ENCODE results near the gene MYO5A. TPM values are rescaled to one million over a fixed set of nuclear protein-coding genes. Genes with fewer than 3 reads are reported as not detected.

Gene MYO5A
- total RNA-seq, 1 experiment from 2014 or later = 17.6 TPM

GRCh38 chr15:52518487-52519371 lies 10.0 kb downstream of the MYO5A start (continued):
- TF ChIP-seq YY1 (IDR thresholded peaks at IDR 0.05; ENCODE audit: extremely low read depth, insufficient replicate concordance, low read depth, low read length) (no peak), CBX3 (IDR thresholded peaks at IDR 0.05; ENCODE audit: low read depth) (no peak), RAD21 (IDR thresholded peaks at IDR 0.05; ENCODE audit: low read depth) (no peak), TCF7L2 (IDR thresholded peaks at IDR 0.05; ENCODE audit: borderline replicate concordance, extremely low read depth, insufficient read depth, insufficient read length) (no peak), CEBPB (IDR thresholded peaks at IDR 0.05; ENCODE audit: low read depth) (no peak)

- no peaks in the 10 kb centered on the region for H3K36me3 ChIP-seq (ENCODE audit: control insufficient read depth in 1 of 2, insufficient read depth in 2 of 2, low read length in 2 of 2)
- ATAC-seq (no peak), DNase-seq (ENCODE audit: low read depth, low spot score) (no peak)
- ChIA-PET CTCF (no interaction called here), POLR2A (no interaction called here), RAD21 (ENCODE audit: low non-redundant PET in 1 of 2, low total read pairs in 2 of 2, uncharacterized antibody in 2 of 2, unreplicated experiment in 2 of 2) (no interaction called here)
- no peaks in the 10 kb centered on the region for H3K9me2 ChIP-seq (ENCODE audit: insufficient read depth)
- no peaks in the 10 kb centered on the region for H4K20me1 ChIP-seq (ENCODE audit: insufficient read depth)
- no peaks in the 10 kb centered on the region for H3K9me3 ChIP-seq (ENCODE audit: control insufficient read depth in 1 of 2, insufficient read depth in 1 of 2, low read depth in 1 of 2, low read length in 2 of 2)
- H3K9ac ChIP-seq (ENCODE audit: low read length) = no peak overlapping the region
- peaks cover 12% of the 10 kb centered on the region for H3K79me2 ChIP-seq (ENCODE audit: insufficient read depth, low read length)
- H3K4me3 ChIP-seq (replicated peaks in 1 of 2; ENCODE audit: low read depth in 1 of 2, low read length in 2 of 2) = no peak overlapping the region
- H3K4me2 ChIP-seq (ENCODE audit: low read length) = no peak overlapping the region
- no peak overlapping the region for H2AFZ ChIP-seq (ENCODE audit: low read depth, low read length, poor library complexity, severe bottlenecking)
- H3K4me1 ChIP-seq (ENCODE audit: control insufficient read depth in 1 of 2, insufficient read depth in 2 of 2, low read length in 2 of 2) = no peaks in the 10 kb centered on the region
- TF ChIP-seq ZFX (IDR thresholded peaks at IDR 0.05) = no peak
- no peak for TF ChIP-seq JUND (IDR thresholded peaks at IDR 0.05)
- no peaks in the 10 kb centered on the region for H3K27me3 ChIP-seq (ENCODE audit: insufficient read depth, low read length)
- H3K27ac ChIP-seq (ENCODE audit: low read depth, low read length) = no peak overlapping the region
- intact Hi-C loops (cut with micrococcal nuclease) = no loop called here
- no TSS peak for BruUV-seq (replicated peaks)
Measured at GRCh38 chr15:52517014-52517413, 11.7 kb downstream of the MYO5A start.

GRCh38 chr15:52515343-52515742 lies 13.3 kb downstream of the MYO5A start:
- no peaks in the 10 kb centered on the region for H3K36me3 ChIP-seq (ENCODE audit: control insufficient read depth in 1 of 2, insufficient read depth in 2 of 2, low read length in 2 of 2)
- DNase-seq (ENCODE audit: low read depth, low spot score) (no peak), ATAC-seq (no peak)
- no peak overlapping the region for H3K9ac ChIP-seq (ENCODE audit: low read length)
- ChIA-PET CTCF (no interaction called here), RAD21 (ENCODE audit: low non-redundant PET in 1 of 2, low total read pairs in 2 of 2, uncharacterized antibody in 2 of 2, unreplicated experiment in 2 of 2) (no interaction called here), POLR2A (no interaction called here)
- peaks cover 10% of the 10 kb centered on the region for H3K79me2 ChIP-seq (ENCODE audit: insufficient read depth, low read length)
- no peak overlapping the region for H3K4me3 ChIP-seq (replicated peaks in 1 of 2; ENCODE audit: low read depth in 1 of 2, low read length in 2 of 2)
- no peak overlapping the region for H2AFZ ChIP-seq (ENCODE audit: low read depth, low read length, poor library complexity, severe bottlenecking)
- no peaks in the 10 kb centered on the region for H3K4me1 ChIP-seq (ENCODE audit: control insufficient read depth in 1 of 2, insufficient read depth in 2 of 2, low read length in 2 of 2)
- no peaks in the 10 kb centered on the region for H3K9me3 ChIP-seq (ENCODE audit: control insufficient read depth in 1 of 2, insufficient read depth in 1 of 2, low read depth in 1 of 2, low read length in 2 of 2)
- BruUV-seq (replicated peaks) = no TSS peak
- TF ChIP-seq MAX (IDR thresholded peaks at IDR 0.05) (no peak), ZFX (IDR thresholded peaks at IDR 0.05) (no peak), TCF7L2 (IDR thresholded peaks at IDR 0.05; ENCODE audit: borderline replicate concordance, extremely low read depth, insufficient read depth, insufficient read length) (no peak), EGR1 (IDR thresholded peaks at IDR 0.05; ENCODE audit: low read depth) (no peak), CEBPB (IDR thresholded peaks at IDR 0.05; ENCODE audit: low read depth) (no peak), ZBTB33 (IDR thresholded peaks at IDR 0.05; ENCODE audit: extremely low read depth, insufficient replicate concordance, low read length) (no peak), RAD21 (IDR thresholded peaks at IDR 0.05; ENCODE audit: low read depth) (no peak), SRF (IDR thresholded peaks at IDR 0.05; ENCODE audit: low read depth) (no peak), EZH2phosphoT487 (IDR thresholded peaks at IDR 0.05; ENCODE audit: borderline replicate concordance) (no peak), YY1 (IDR thresholded peaks at IDR 0.05; ENCODE audit: extremely low read depth, insufficient replicate concordance, low read depth, low read length) (no peak)
- H3K27me3 ChIP-seq (ENCODE audit: insufficient read depth, low read length) = no peaks in the 10 kb centered on the region
- no peaks in the 10 kb centered on the region for H3K9me2 ChIP-seq (ENCODE audit: insufficient read depth)
- H3K27ac ChIP-seq (ENCODE audit: low read depth, low read length) = no peak overlapping the region
- no peak overlapping the region for H3K4me2 ChIP-seq (ENCODE audit: low read length)
- no peaks in the 10 kb centered on the region for H4K20me1 ChIP-seq (ENCODE audit: insufficient read depth)
- intact Hi-C loops (cut with micrococcal nuclease) = no loop called here

All from HCT116 (cell line).